HepG2 (cell line): ENCODE data around the gene RPL34.

Source experiments
- CBFB ChIP-seq: sonication (generic); formaldehyde crosslinking; IDR thresholded peaks from 2 replicates; pipeline ENCODE4 v1.4.0; 2020; ENCODE audit warnings: missing genetic modification reagents
- CC2D1A ChIP-seq: sonication (generic); formaldehyde crosslinking; IDR thresholded peaks from 2 replicates; pipeline ENCODE4 v1.8.1; 2023; ENCODE audit warnings: mild to moderate bottlenecking, missing genetic modification reagents
- HNRNPUL1 ChIP-seq: fragments of 200-400 bp; formaldehyde crosslinking; IDR thresholded peaks from 2 replicates; pipeline ENCODE4 v1.6.1; 2017; ENCODE audit warnings: low read depth, mild to moderate bottlenecking, low read length, moderate library complexity
- KLF15 ChIP-seq: sonication (generic); formaldehyde crosslinking; IDR thresholded peaks from 2 replicates; pipeline ENCODE4 v1.8.1; 2023; ENCODE audit warnings: borderline replicate concordance, mild to moderate bottlenecking, inconsistent platforms, missing genetic modification reagents, mixed read lengths
- KLF6 ChIP-seq: IDR thresholded peaks from 2 replicates; pipeline ENCODE4 v1.8.0; 2016; ENCODE audit warnings: missing biosample characterization, missing genetic modification reagents
- MEIS1 ChIP-seq: sonication (generic); formaldehyde crosslinking; IDR thresholded peaks from 2 replicates; pipeline ENCODE4 v1.9.0; 2021; ENCODE audit warnings: mild to moderate bottlenecking, missing genetic modification reagents, moderate library complexity, borderline replicate concordance
- NR1H2 ChIP-seq: sonication (generic); formaldehyde crosslinking; IDR thresholded peaks from 2 replicates; pipeline ENCODE4 v1.8.1; 2022; ENCODE audit warnings: low read depth, missing genetic modification reagents, borderline replicate concordance
- SETDB1 ChIP-seq: sonication (generic); formaldehyde crosslinking; IDR thresholded peaks from 2 replicates; pipeline ENCODE4 v1.5.1; 2020; ENCODE audit warnings: missing genetic modification reagents, mild to moderate bottlenecking, borderline replicate concordance
- SMARCC2 ChIP-seq: fragments of 450-650 bp; IDR thresholded peaks from 2 replicates; pipeline ENCODE4 v1.6.1; 2017; ENCODE audit warnings: antibody characterized with exemption, mild to moderate bottlenecking
- ZNF431 ChIP-seq: sonication (generic); formaldehyde crosslinking; IDR thresholded peaks from 2 replicates; pipeline ENCODE4 v1.9.0; 2022; ENCODE audit warnings: missing genetic modification reagents, low read depth, mild to moderate bottlenecking, borderline replicate concordance
- ZNF432 ChIP-seq: sonication (generic); formaldehyde crosslinking; IDR thresholded peaks from 2 replicates; pipeline ENCODE4 v1.5.0; 2020; ENCODE audit warnings: missing genetic modification reagents, mild to moderate bottlenecking, borderline replicate concordance
- ZNF558 ChIP-seq: sonication (generic); formaldehyde crosslinking; IDR thresholded peaks from 2 replicates; pipeline ENCODE4 v1.9.0; 2022; ENCODE audit warnings: mild to moderate bottlenecking, missing genetic modification reagents, borderline replicate concordance
- ZNF737 ChIP-seq: sonication (generic); formaldehyde crosslinking; IDR thresholded peaks from 2 replicates; pipeline ENCODE4 v1.5.0; 2020; ENCODE audit warnings: missing genetic modification reagents, mild to moderate bottlenecking, borderline replicate concordance
- ZSCAN30 ChIP-seq: sonication (generic); formaldehyde crosslinking; IDR thresholded peaks from 2 replicates; pipeline ENCODE4 v1.5.0; 2020; ENCODE audit warnings: mild to moderate bottlenecking, missing genetic modification reagents

GRCh38 chr4:108628411-108628810, 8.0 kb downstream of the RPL34 start:
- TF ChIP-seq KLF15 (CRISPR knock-in tag) (no peak), CC2D1A (CRISPR knock-in tag) (no peak), ZSCAN30 (CRISPR knock-in tag) (no peak), MEIS1 (CRISPR knock-in tag) (no peak), SMARCC2 (no peak), ZNF737 (CRISPR knock-in tag) (no peak), ZNF558 (CRISPR knock-in tag) (no peak), CBFB (CRISPR knock-in tag) (no peak), NR1H2 (CRISPR knock-in tag) (no peak), HNRNPUL1 (no peak), SETDB1 (CRISPR knock-in tag) (no peak), ZNF432 (CRISPR knock-in tag) (no peak), ZNF431 (CRISPR knock-in tag) (no peak), KLF6 (no peak)
